ENCODE data around the gene FPR1.

The FPR1 gene

DNA sequence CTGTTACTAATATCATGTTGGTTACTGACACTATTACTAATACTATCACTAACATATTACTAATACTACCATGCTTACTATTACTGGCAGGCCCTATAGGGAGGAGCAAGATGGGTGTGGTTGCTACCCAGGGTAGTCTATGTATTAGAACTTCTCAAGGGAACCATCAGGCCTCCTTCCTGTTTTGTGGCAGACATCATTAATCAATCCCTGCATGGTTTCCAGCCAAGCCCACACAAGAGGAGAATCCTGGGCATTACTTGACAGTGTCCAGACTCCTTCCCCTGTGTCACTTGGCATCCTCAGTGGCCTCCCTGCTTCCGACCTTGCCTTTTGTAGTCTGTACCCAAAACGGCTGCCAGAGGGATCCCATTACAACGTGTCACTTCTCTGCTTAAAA, 36.8 kb downstream of the FPR1 start:
- TF ChIP-seq EGR1 (IDR thresholded peaks at IDR 0.05) (no peak), REST (IDR thresholded peaks at IDR 0.05; ENCODE audit: low read depth) (no peak), TCF12 (IDR thresholded peaks at IDR 0.05; ENCODE audit: low read depth) (no peak), TAF1 (IDR thresholded peaks at IDR 0.05; ENCODE audit: low read depth) (no peak), USF1 (IDR thresholded peaks at IDR 0.05) (no peak), CREB1 (IDR thresholded peaks at IDR 0.05; ENCODE audit: low read depth) (no peak), TEAD4 (IDR thresholded peaks at IDR 0.05) (no peak), FOXM1 (IDR thresholded peaks at IDR 0.05; ENCODE audit: borderline replicate concordance, low read depth) (no peak), RAD21 (IDR thresholded peaks at IDR 0.05; ENCODE audit: low read depth) (no peak), CEBPB (IDR thresholded peaks at IDR 0.05) (no peak), NFIC (IDR thresholded peaks at IDR 0.05) (no peak), YY1 (IDR thresholded peaks at IDR 0.05; ENCODE audit: low read depth) (no peak), ZBTB7A (IDR thresholded peaks at IDR 0.05; ENCODE audit: low read depth) (no peak), EP300 (IDR thresholded peaks at IDR 0.05; ENCODE audit: borderline replicate concordance) (no peak)

- no peak for TF ChIP-seq REST (IDR thresholded peaks at IDR 0.05; ENCODE audit: low read depth)
- no peak for TF ChIP-seq USF1 (IDR thresholded peaks at IDR 0.05)
- TF ChIP-seq MAX (IDR thresholded peaks at IDR 0.05) = no peak
- TF ChIP-seq TEAD4 (IDR thresholded peaks at IDR 0.05) = no peak
- no peak for TF ChIP-seq EGR1 (IDR thresholded peaks at IDR 0.05)
- no peak for TF ChIP-seq CREB1 (IDR thresholded peaks at IDR 0.05; ENCODE audit: low read depth)
- TF ChIP-seq FOXM1 (IDR thresholded peaks at IDR 0.05; ENCODE audit: borderline replicate concordance, low read depth) = no peak
- no peak for TF ChIP-seq ZBTB7A (IDR thresholded peaks at IDR 0.05; ENCODE audit: low read depth)
- no peak for TF ChIP-seq TAF1 (IDR thresholded peaks at IDR 0.05; ENCODE audit: low read depth)
- no peak for TF ChIP-seq NFIC (IDR thresholded peaks at IDR 0.05)
- no peak for TF ChIP-seq EP300 (IDR thresholded peaks at IDR 0.05; ENCODE audit: borderline replicate concordance)
- no peak for TF ChIP-seq CEBPB (IDR thresholded peaks at IDR 0.05)
- TF ChIP-seq YY1 (IDR thresholded peaks at IDR 0.05; ENCODE audit: low read depth) = no peak
- TF ChIP-seq TCF12 (IDR thresholded peaks at IDR 0.05; ENCODE audit: low read depth) = no peak
- no peak for TF ChIP-seq RAD21 (IDR thresholded peaks at IDR 0.05; ENCODE audit: low read depth)
Measured at GRCh38 chr19:51713319-51714285, 38.1 kb downstream of the FPR1 start.

GRCh38 chr19:51712461-51713081, 39.1 kb downstream of the FPR1 start:
- TF ChIP-seq TAF1 (IDR thresholded peaks at IDR 0.05; ENCODE audit: low read depth) (no peak), TEAD4 (IDR thresholded peaks at IDR 0.05) (no peak), NFIC (IDR thresholded peaks at IDR 0.05) (no peak), MAX (IDR thresholded peaks at IDR 0.05) (no peak), RAD21 (IDR thresholded peaks at IDR 0.05; ENCODE audit: low read depth) (peak; percentile 48), CEBPB (IDR thresholded peaks at IDR 0.05) (no peak)

DNA sequence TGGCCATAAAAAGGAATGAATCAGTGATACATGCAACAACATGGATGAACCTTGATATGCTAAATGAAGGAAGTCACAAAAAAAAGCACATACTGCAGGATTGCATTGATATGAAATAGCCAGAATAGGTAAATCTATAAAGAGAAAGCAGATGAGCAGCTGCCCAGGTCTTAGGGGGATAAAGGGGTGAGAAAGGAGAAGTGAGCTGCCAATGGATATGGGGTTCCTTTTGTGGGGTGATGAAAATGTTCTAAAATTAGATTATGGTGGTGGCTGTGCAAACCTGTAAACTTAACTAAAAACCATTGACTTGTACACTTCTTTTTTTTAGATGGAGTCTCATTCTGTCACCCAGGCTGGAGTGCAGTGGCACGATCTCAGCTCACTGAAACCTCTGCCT, 40.0 kb downstream of the FPR1 start:
- TF ChIP-seq FOXM1 (IDR thresholded peaks at IDR 0.05; ENCODE audit: borderline replicate concordance, low read depth) = no peak
- TF ChIP-seq EGR1 (IDR thresholded peaks at IDR 0.05) = no peak
- TF ChIP-seq TCF12 (IDR thresholded peaks at IDR 0.05; ENCODE audit: low read depth) = no peak
- TF ChIP-seq RAD21 (IDR thresholded peaks at IDR 0.05; ENCODE audit: low read depth) = no peak
- TF ChIP-seq REST (IDR thresholded peaks at IDR 0.05; ENCODE audit: low read depth) = no peak
- TF ChIP-seq EP300 (IDR thresholded peaks at IDR 0.05; ENCODE audit: borderline replicate concordance) = no peak
- no peak for TF ChIP-seq YY1 (IDR thresholded peaks at IDR 0.05; ENCODE audit: low read depth)

All from Ishikawa (cell line).